GM19397 (cell line): ENCODE data around the gene ADAMTS18.
"Not testable (repeated sequence)": the region's sequence is repeated elsewhere in the genome, so short reads cannot be mapped to it uniquely, and the experiment has no call there.

Source experiments
- ATAC-seq: cut with Tn5 transposase; IDR thresholded peaks from one replicate; pipeline ENCODE4 v1.9.1; 2021; ENCODE audit warnings: mild to moderate bottlenecking, moderate library complexity; ENCODE audit not compliant: unreplicated experiment

The ADAMTS18 gene

DNA sequence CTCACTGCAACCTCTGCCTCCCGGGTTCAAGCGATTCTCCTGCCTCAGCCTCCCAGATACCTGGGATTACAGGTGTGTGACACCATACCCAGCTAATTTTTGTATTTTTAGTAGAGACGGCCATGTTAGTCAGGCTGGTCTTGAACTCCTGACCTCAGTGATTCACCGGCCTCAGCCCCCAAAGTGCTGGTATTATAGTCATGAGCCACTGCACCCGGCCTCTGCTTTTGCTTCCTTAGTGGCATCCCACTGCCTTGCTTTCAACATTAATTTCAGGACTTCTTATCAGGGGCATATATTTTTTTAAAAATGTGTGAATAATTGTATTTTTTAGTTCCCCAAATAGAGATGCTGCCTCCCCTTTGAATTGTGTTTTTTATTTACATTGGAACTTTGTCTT is 136.8 kb downstream of the ADAMTS18 start:
- no peak for ATAC-seq

DNA sequence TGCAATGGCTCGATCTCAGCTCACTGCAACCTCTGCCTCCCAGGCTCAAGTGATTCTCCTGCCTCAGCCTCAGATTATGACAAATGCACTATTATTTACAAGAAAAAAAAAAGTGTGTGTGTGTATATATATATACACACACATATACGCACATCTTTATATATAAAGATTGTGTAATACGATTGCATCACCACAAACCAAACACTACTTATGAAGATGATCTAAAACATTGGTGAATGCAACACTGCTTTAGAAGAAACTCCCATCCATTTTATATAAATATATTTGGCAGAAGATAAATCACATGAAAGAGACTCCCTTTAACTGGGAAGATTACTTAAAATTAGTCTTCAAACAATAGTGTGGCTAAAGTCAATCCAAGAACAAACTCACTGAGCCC is 138.9 kb downstream of the ADAMTS18 start:
- no peak for ATAC-seq

DNA sequence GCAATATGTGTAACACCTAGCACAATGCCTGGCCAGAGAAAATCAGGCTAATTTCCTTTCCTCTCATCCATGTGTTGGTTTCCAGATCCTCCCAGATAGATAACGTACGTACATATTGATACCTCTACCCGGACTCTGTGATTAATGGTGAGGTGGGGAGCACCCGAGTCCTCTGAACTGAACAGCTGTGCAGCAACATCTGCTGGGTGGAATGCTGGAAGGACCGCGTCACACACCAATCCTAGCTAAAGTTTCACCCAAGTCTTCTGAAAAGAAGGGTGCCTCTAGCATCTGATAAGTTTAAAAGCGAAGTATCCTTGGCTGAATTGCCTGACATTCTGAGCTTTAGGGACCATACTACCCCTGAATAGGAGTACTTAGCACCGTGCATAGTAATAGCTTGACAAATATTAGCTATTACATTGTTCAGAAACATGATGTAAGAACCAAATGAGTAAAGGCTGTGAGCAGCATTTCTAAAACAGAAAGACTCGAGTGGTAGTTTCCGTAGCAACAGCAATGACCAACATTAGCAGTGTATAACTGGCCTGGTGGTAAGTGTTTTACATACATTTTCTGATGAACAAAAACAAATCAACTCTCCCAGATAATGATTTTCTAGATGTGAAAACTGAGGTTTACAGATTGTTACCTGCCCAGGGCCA is 144.3 kb downstream of the ADAMTS18 start:
- ATAC-seq = no peak

DNA sequence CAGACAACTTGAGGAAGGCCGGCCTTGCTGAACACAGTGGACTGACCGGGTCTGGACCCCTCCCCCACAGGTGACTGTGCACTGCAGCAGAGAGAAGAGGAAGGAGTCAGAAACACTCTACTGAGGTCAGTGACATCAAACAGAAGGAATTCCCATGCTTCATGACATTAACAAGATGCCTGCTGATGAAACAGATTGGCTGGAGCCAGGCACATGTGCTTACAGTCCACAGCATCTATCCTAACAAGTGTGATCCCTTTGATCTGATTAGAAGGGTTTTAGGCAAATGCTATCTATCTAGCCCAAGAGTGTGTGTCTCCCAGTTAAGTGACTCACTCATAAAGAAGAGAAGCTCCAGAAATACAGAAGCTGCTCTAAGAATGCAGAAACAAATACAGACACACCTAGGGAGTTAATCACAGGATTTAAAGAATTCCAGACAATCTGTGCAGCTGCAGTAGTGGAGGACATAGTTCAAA is 145.5 kb downstream of the ADAMTS18 start:
- ATAC-seq = no peak

DNA sequence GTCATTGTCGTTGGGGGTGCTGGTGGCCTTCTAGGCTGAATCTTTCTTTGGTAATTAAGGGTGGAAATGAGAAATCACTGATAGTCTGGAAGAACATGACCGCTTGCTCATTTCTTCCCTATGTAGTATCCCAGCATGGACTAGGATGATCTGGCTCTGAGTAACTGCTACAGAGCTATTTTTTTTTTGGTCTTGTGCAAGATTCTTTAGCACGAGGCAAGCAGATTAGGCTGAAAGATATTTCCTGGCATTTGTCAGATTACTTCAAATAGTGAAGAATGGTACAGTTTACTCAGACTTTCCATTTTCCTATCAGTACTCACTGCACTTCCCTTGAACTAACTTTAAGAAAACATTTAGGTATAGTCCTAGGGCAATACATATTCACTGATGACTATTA is 146.6 kb downstream of the ADAMTS18 start:
- ATAC-seq = no peak

DNA sequence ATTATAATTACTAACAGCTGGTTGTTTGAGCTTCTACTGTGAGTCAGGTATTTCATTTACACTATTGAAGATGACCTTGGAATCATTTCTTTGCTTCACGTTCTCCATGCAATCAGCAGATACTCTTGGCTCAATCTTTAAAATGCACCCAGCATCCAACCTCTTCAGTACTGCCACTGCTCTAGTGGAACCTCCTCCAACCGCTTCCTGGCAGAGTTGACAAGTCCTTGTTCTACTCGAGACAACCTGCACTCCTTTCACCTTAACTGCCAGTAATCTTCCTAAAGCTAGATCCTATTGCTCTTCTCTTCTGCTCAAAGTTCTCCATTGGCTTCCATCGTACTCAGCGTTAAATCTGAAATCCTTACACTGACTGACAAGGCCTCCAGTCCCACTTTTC is 149.2 kb downstream of the ADAMTS18 start:
- no peak for ATAC-seq

DNA sequence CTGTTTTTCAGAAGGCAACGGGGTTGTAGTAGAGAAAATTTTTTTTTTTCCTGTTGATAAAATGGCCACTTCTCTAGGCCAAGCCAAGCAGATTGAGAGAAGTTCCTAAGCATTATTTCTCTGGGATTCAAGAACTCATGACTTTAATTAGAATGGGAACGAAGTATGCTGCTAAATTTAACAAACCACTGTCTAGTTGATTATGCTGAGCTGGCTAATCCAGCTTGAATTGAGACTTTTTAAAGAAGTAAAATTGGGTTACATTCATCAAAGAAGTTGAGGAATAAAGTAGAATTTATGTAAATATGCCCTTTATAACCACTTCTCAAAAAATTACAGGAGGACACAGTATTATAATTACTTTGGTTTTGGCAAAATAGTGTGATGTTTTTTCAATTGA is 152.5 kb downstream of the ADAMTS18 start:
- ATAC-seq = no peak

DNA sequence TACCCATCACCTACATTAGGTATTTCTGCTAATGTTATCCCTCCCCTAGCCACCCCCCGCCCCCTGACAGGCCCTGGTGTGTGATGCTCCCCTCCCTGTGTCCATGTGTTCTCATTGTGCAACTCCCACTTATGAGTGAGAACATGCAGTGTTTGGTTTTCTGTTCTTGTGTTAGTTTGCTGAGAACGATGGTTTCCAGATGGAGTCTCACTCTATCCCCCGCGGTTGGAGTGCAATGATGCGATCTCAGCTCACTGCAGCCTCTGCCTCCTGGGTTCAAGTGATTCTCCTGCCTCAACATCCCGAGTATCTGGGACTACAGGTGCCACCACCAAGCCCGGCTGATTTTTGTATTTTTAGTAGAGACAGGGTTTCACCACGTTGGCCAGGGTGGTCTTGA is 155.5 kb downstream of the ADAMTS18 start:
- not testable (repeated sequence) for ATAC-seq

DNA sequence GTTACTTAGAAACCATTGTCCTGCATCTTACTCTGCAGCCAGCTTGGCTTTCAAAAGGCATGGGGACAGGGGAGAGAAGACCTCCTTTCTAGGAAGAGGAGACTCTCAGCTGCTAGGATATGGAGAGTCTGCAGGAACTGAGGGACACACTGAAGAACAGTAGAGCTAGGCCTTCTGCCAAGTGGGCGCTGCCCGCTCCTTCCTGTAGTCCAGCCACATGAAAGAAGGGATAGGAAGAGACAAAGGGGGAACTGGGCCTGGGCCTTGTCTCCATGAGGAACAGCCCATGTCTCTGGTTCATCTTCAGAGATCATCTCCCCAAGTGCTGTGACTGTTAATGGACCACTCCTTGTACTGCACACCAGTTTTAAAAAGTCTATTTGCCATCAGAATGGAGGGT is 157.3 kb downstream of the ADAMTS18 start:
- no peak for ATAC-seq

DNA sequence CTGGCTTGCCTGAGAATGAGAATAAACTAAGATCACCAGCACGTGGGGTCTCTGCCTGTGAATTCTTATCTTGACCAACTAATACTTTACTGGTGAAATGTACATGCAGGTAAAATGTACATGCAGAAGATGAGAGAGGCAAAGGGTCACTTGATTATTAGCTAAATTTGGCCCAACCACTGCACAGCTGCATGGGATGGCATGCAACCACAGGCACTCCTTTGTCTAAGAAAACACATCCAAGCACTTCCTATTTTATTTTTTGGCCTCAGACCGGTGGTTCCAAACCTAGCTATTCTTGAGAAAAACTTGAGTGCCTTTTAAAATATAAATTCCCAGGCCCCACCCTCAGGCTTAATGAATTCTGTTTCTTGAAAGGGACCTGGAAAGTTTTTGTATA is 157.7 kb downstream of the ADAMTS18 start:
- ATAC-seq = no peak

DNA sequence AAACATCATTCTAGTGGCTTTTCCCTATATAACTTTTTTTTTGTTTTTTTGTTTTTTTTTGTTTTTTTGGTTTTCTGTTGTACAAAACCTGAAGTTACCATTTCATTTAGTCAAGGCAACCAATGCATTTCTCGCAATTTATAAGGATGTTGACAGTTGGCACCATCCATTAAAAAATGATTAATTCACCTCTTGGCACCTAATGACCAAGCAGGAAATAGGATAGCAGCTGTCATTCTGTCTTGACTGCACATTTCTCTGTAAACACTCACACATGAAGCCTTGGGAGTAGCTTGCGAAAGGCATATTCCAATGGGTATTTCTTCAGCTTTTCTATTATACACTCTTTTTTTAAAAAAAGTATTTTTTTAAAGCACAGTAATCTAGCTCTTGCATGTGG is 158.2 kb downstream of the ADAMTS18 start:
- no peak for ATAC-seq

DNA sequence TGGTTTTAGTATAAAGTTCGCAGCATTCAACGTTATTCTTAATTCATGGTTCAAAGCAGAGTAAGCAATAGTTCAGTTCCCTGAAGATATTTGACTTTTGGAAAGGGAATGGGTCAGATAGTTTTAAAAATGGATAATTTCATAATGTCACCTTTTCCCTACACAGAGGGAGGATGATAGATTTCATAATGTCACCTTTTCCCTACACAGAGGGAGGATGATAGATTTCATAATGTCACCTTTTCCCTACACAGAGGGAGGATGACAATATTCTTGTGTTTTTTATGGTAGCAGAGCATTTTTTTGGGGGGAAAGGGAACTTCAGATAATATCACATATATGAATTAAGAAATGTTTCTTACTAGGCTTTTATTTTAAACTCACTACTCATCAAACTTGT is 159.5 kb downstream of the ADAMTS18 start:
- ATAC-seq = not testable (repeated sequence)

DNA sequence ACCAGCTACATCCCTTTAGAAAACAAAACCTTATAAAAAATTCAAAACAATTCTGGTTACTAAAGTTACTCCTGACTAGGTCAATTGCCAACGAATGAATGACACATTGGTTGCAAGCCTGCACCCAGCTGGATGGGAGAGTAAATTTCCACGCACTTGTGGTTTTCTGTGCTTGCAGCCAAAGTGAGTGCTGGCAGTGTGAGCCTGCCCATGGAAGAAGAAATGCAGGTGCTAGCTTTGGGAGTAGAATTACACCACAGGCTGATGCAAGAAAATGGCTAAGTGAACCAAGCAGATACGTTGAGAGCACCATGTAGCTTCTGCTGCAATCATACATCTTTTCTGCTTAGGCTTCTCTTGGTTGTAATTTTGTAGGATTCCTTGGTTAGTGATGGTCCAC is 161.0 kb downstream of the ADAMTS18 start:
- ATAC-seq = no peak

DNA sequence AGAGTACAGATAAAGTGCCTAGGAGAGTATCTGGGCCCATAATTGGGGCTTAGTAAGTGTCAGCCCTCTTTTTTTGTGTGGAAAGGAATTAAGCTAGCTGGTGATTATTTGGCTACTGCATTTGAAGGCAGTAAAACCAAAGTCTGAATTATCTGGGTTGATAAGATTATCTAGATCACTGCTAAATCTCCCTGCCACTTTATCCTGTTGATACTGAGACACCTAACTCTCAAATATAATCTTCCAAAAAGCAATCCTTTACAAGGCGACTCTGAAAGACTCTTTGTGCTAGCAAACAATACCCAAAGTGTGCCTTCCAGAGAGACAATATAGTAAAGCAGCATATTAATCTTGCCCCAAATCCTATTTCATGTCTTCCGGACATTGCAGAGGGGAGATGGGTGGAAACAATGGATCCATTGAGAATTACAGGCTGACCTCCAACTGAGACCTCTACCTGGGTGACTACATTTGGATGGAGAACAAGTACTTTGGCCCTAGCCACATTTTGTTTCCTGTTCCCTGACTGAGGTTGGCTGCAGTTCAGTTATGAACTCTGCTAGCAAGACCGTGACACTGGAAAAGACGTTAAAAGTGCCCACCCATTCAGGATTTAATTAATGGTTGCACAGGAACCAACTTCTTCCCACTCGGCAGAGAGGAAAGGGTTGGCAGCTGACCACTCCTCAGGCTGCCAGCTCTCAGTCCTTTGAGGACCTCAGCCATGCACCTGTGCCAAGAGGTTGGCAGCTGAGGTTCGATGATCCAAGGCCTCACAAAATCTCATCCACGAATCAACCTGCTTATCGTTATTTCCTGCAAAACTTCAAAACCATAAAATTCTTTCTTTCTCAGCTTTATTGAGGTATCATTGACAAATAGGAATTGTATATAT is 163.1 kb downstream of the ADAMTS18 start:
- no peak for ATAC-seq

DNA sequence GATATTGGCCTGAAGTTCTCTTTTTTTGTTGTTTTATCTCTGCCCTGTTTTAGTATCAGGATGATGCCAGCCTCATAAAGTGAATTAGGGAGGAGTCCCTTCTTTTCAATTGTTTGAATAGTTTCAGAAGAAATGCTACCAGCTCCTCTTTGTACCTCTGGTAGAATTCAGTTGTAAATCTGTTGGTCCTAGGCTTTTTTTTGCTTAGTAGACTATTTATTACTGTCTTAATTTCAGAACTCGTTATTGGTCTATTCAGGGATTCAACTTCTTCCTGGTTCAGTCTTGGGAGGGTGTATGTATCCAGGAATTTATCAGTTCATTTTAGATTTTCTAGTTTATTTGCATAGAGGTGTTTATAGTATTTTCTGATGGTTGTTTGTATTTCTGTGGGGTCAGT is 168.6 kb downstream of the ADAMTS18 start:
- ATAC-seq = not testable (repeated sequence)

DNA sequence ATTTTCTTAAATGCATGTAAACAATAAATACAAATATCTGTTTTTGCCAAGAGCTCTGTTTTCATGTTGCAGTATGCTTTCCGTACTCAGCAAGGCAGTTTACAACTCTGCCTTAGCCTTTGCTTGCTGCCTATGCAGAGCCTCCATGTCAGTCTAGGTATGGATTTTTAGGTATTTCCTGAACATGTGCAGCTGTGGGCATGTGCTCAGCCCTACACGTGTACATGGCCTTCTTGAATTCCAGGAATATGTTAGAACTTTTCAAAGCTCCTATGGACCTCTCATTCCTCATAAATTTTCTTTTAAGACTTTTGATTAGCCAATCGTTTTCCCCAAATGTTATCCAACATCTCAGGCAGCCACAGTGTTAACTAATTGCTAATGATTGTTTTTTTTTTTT is 171.9 kb downstream of the ADAMTS18 start:
- ATAC-seq = no peak

DNA sequence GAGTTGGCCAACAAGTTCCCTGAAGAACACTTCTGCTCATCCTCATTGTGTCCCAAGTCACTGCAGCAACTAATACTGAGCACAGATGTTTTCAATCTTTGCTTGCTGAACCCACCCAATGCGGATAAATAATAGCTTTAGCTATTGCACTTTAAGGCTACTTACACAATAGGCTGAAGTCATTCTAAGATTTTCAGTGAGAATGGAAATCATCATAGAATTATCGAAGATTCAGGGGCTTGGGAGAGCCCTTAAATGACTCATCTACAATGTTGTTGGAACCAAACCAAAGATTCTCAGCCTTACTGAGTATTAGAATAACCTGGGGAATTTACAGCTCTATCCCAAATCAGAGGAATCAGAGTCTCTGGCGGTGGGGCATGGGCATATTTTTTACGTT is 184.4 kb downstream of the ADAMTS18 start:
- ATAC-seq = no peak

DNA sequence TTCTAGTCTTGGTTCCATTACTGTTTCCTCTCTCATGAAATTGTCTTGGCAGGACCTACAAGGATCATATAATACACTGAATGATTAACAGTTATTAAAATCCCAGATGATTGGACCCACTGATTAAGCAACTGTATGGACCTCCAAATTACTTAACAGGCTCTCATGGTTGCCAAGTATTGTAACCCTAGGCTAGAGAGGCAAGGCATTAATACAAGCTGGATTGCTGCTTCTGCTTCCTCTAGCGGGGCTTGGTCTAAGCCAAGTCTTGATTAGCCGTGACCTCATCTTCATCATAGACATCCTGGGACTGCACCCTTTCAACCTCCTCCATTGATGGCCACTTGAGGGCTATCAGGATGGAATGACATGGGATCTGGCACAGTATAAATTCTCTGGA is 188.7 kb downstream of the ADAMTS18 start:
- ATAC-seq = no peak

DNA sequence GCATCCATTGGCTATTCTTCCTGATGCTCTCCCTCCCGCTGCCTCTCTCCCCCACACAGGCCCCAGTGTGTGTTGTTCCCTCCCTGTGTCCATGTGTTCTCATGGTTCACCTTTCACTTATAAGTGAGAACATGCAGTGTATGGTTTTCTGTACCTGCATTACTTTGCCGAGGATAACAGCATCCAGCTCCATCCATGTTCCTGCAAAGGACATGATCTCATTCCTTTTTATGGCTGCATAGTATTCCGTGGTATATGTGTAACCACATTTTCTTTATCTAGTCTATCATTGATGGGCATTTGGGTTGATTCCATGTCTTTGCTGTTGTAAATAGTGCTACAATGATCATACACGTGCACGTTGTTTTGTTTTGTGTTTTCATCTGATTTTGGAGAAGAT is 192.4 kb downstream of the ADAMTS18 start:
- ATAC-seq = not testable (repeated sequence)

DNA sequence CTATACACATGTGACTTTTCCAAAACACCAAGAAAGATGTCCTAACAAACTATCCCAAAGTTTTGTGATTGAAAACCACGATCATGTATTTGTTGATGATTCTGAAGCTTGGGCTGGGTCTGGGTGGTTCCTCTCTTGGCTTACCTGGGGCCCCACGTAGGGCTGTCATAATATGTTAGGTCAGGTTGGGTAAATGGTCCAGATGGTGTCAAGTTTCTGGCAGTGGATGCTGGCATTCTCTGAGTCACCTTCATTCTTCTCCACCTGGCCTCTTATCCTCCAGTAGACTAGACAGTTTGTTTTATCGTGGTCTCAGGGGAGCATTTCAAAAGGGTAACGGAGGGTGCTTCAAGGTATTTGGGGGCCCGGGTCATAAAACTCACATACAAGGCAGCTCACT is 196.2 kb downstream of the ADAMTS18 start:
- ATAC-seq = no peak

DNA sequence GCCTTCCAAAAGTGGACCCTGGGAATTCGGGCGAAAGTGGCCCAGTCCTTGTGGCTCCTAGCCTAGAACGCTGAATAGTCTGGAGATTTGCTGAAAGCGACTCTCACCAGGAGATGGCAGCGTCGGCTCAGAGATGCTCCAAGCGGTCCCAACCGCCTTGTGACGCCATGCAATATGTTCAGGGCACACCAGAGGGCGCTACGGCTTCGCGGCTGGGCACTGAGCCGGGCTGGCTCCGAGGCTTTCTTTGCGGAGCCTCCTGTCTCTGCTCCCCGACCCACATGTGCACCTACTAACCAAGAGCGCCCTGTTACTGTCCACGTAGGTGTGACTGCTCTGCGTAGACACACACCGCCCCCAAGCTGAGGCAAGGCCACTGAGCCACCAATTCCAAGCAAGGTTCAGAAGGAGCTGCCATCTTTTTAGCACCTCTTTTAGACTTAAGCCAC is 198.7 kb downstream of the ADAMTS18 start:
- peak; percentile 100 for ATAC-seq

DNA sequence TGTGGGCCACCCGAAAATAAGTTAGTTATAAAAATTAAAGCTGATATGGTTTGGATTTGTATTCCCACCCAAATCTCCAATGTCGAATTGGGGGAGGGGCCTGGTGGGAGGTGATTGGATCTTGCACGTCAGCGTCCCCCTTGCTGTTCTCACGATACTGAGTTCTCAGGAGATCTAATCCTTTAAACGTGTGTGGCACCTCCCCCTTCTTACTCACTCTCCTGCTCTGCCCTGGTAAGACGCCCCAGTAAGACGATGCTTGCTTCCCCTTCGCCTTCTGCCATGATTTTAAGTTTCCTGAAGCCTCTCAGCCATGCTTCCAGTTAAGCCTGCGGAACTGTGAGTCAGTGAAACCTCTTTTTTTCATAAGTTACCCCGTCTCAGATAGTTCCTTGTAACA is 200.2 kb downstream of the ADAMTS18 start:
- ATAC-seq = no peak
